HEK293T (cell line): ENCODE data around the gene HRG.

Source experiments
- FOXM1 ChIP-seq: fragments of 450-650 bp; IDR thresholded peaks from 2 replicates; pipeline ENCODE4 v1.6.1; 2017; ENCODE audit warnings: mild to moderate bottlenecking, borderline replicate concordance
- LEF1 ChIP-seq: fragments of 450-650 bp; IDR thresholded peaks from 2 replicates; pipeline ENCODE4 v1.6.1; 2017; ENCODE audit warnings: mild to moderate bottlenecking, borderline replicate concordance

DNA sequence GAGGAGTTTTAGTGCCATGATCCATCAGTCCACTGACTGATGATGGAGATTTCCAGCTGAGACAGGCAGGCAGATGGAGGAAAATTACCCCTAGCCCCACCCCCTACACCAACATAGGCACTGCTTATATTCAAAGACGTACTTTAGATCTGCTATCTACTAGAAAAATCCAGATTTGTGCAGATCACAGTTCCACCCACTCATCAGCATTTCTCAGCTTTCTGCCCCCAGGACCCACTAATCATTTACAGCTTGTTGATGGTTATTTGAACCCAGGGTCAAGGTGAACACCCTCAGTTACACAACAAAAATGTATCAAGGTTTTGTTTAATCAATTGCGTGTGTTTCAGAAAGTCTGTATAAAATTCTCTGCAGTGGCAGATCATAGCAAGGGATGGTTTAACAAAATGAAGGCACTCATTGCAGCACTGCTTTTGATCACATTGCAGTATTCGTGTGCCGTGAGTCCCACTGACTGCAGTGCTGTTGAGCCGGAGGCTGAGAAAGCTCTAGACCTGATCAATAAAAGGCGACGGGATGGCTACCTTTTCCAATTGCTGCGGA is at the start of gene HRG:
- TF ChIP-seq FOXM1 (no peak), LEF1 (no peak)
